Activated CD4-positive, alpha-beta T cell treated with anti-CD3 and anti-CD28 coated beads for 36 hours (primary cell): Measurements from ENCODE around the gene KLHDC3. TPM values are rescaled to one million over a fixed set of nuclear protein-coding genes. Genes with fewer than 3 reads are reported as not detected.
"Not testable (repeated sequence)": the region's sequence is repeated elsewhere in the genome, so short reads cannot be mapped to it uniquely, and the experiment has no call there.

Source experiments
- ATAC-seq: fragments of 200-7000 bp; cut with Tn5 transposase; one replicate; pipeline ENCODE4 v1.10.0; 2021; ENCODE audit warnings: mild to moderate bottlenecking, moderate library complexity
- CTCF ChIA-PET: fragments of 350-600 bp; sonication (Branson Sonifier 250); formaldehyde crosslinking; loops from one replicate; lab custom pipeline; 2021; ENCODE audit warnings: antibody characterized with exemption; lab: Charles Lee
- POLR2A ChIA-PET: fragments of 350-600 bp; sonication (Branson Sonifier 250); formaldehyde crosslinking; loops from one replicate; lab custom pipeline; 2021; ENCODE audit warnings: antibody characterized with exemption, inconsistent platforms; lab: Charles Lee
- DNase-seq: peaks from one replicate; pipeline ENCODE4 v3.0.0-alpha.2; 2020
- H3K27ac Mint-ChIP-seq: one replicate; pipeline ENCODE4 v1.8.0; 2021; ENCODE audit warnings: mixed read lengths
- H3K27me3 Mint-ChIP-seq: one replicate; pipeline ENCODE4 v1.8.0; 2021; ENCODE audit warnings: mixed read lengths
- H3K36me3 Mint-ChIP-seq: one replicate; pipeline ENCODE4 v1.8.0; 2021; ENCODE audit warnings: low read depth, mixed read lengths
- H3K4me1 Mint-ChIP-seq: one replicate; pipeline ENCODE4 v1.8.0; 2021; ENCODE audit warnings: mixed read lengths
- H3K4me3 Mint-ChIP-seq: one replicate; pipeline ENCODE4 v1.8.0; 2021; ENCODE audit warnings: mild to moderate bottlenecking, moderate library complexity, mixed read lengths
- H3K9me3 Mint-ChIP-seq: one replicate; pipeline ENCODE4 v1.8.0; 2021; ENCODE audit warnings: low read depth, mixed read lengths
- intact Hi-C, 2 experiments: fragments of 100-400 bp; cut with DNase I in 1 of 2; cut with micrococcal nuclease in 1 of 2; formaldehyde crosslinking; loops; one replicate each; pipeline versions ENCODE4 v1.14.2 to v1.15.1; 2022 to 2024; cut with DNase I, micrococcal nuclease
- total RNA-seq, 2 experiments: library from RNA; stranded (reverse); gene quantifications; one replicate each; pipeline ENCODE4 v1.2.3, GENCODE V29; 2021

The KLHDC3 gene
- total RNA-seq, 2 experiments from 2014 or later: 58.3 to 65.2 TPM

- peaks cover 39% of the 10 kb centered on the region for H3K4me1 Mint-ChIP-seq
- no peak for DNase-seq
- H3K27me3 Mint-ChIP-seq: no peaks in the 10 kb centered on the region
- ChIA-PET POLR2A (no interaction called here), CTCF (interaction anchor here (1.4 to 1.8 kb wide), 2 partner anchors 25 to 47 kb away, joined by 5 read pairs; no protein-coding TSS in a partner anchor)
- H3K9me3 Mint-ChIP-seq: no peaks in the 10 kb centered on the region
- peaks cover 15% of the 10 kb centered on the region for H3K36me3 Mint-ChIP-seq
- intact Hi-C loops: no loop called here
- H3K4me3 Mint-ChIP-seq: no peak overlapping the region
- ATAC-seq: no peak
- no peak overlapping the region for H3K27ac Mint-ChIP-seq
These were observed 26.3 kb upstream of the KLHDC3 start for GRCh38 chr6:42987533-42988451.

GRCh38 chr6:42988486-42989020 lies 25.5 kb upstream of the KLHDC3 start:
- no peak overlapping the region for H3K4me3 Mint-ChIP-seq
- peaks cover 38% of the 10 kb centered on the region for H3K4me1 Mint-ChIP-seq
- peaks cover 15% of the 10 kb centered on the region for H3K36me3 Mint-ChIP-seq
- POLR2A ChIA-PET: no interaction called here
- CTCF ChIA-PET: interaction anchor here (1.4 to 1.8 kb wide), 2 partner anchors 24 to 48 kb away, joined by 5 read pairs; no protein-coding TSS in a partner anchor
- H3K9me3 Mint-ChIP-seq: no peaks in the 10 kb centered on the region
- no peak overlapping the region for H3K27ac Mint-ChIP-seq
- H3K27me3 Mint-ChIP-seq: no peaks in the 10 kb centered on the region
- intact Hi-C loops: no loop called here
- DNase-seq: no peak
- ATAC-seq: no peak

- intact Hi-C loops: no loop called here
- no peaks in the 10 kb centered on the region for H3K9me3 Mint-ChIP-seq
- no peak for ATAC-seq
- H3K27ac Mint-ChIP-seq: no peak overlapping the region
- ChIA-PET POLR2A (no interaction called here), CTCF (no interaction called here)
- DNase-seq: no peak
- no peak overlapping the region for H3K4me3 Mint-ChIP-seq
- peaks cover 15% of the 10 kb centered on the region for H3K36me3 Mint-ChIP-seq
- peaks cover 33% of the 10 kb centered on the region for H3K4me1 Mint-ChIP-seq
- H3K27me3 Mint-ChIP-seq: no peaks in the 10 kb centered on the region
These were observed 24.1 kb upstream of the KLHDC3 start for GRCh38 chr6:42989923-42990322.

- ChIA-PET POLR2A (interaction anchor here (0.6 kb wide), 1 partner anchor 64 kb away, joined by 3 read pairs; the partner anchor contains the start of gene CNPY3), CTCF (interaction anchor here (0.6 kb wide), 1 partner anchor 111 kb away, joined by 4 read pairs; no protein-coding TSS in a partner anchor)
- intact Hi-C loops: no loop called here
- DNase-seq: no peak
- peaks cover 3% of the 10 kb centered on the region for H3K4me1 Mint-ChIP-seq
- no peaks in the 10 kb centered on the region for H3K27me3 Mint-ChIP-seq
- H3K9me3 Mint-ChIP-seq: no peaks in the 10 kb centered on the region
- no peak overlapping the region for H3K4me3 Mint-ChIP-seq
- no peak overlapping the region for H3K27ac Mint-ChIP-seq
- peaks cover 9% of the 10 kb centered on the region for H3K36me3 Mint-ChIP-seq
- no peak for ATAC-seq
These were observed 20.6 kb upstream of the KLHDC3 start for GRCh38 chr6:42993445-42993844.

- intact Hi-C loops: no loop called here
- Mint-ChIP-seq H3K4me1 (peaks cover 2% of the 10 kb centered on the region), H3K27ac (no peak overlapping the region), H3K27me3 (no peaks in the 10 kb centered on the region), H3K36me3 (peaks cover 2% of the 10 kb centered on the region), H3K9me3 (no peaks in the 10 kb centered on the region), H3K4me3 (no peak overlapping the region)
- POLR2A ChIA-PET: interaction anchor here (0.7 to 1.5 kb wide), 2 partner anchors 18 to 149 kb away, joined by 4 to 7 read pairs; partner anchors contain the start of genes KLHDC3 and MEA1
- CTCF ChIA-PET: interaction anchor here (1.0 to 1.1 kb wide), 2 partner anchors 10 to 95 kb away, joined by 4 read pairs; no protein-coding TSS in a partner anchor
- ATAC-seq: no peak
- no peak for DNase-seq
These were observed 17.5 kb upstream of the KLHDC3 start for GRCh38 chr6:42996513-42996912.

- H3K36me3 Mint-ChIP-seq, H3K4me1 Mint-ChIP-seq, H3K9me3 Mint-ChIP-seq, H3K4me3 Mint-ChIP-seq, DNase-seq, ATAC-seq, H3K27me3 Mint-ChIP-seq, H3K27ac Mint-ChIP-seq, intact Hi-C loops: not testable (repeated sequence)
- POLR2A ChIA-PET: interaction anchor here (1.5 kb wide), 1 partner anchor 16 kb away, joined by 4 read pairs; the partner anchor contains the start of genes KLHDC3 and MEA1
- CTCF ChIA-PET: interaction anchor here (1.3 kb wide), 1 partner anchor 146 kb away, joined by 3 read pairs; no protein-coding TSS in a partner anchor
These were observed 15.8 kb upstream of the KLHDC3 start for GRCh38 chr6:42998205-42998604.

GRCh38 chr6:43001843-43002242 lies 12.2 kb upstream of the KLHDC3 start:
- CTCF ChIA-PET: interaction anchor here (0.7 to 1.4 kb wide), 3 partner anchors 11 to 16 kb away, joined by 3 to 4 read pairs (median 3); partner anchors contain the start of gene KLHDC3
- no peaks in the 10 kb centered on the region for H3K27me3 Mint-ChIP-seq

GRCh38 chr6:43005844-43006243 lies 8.2 kb upstream of the KLHDC3 start:
- H3K27me3 Mint-ChIP-seq: no peaks in the 10 kb centered on the region
- H3K4me3 Mint-ChIP-seq: no peak overlapping the region
- no peak for DNase-seq
- no peaks in the 10 kb centered on the region for H3K9me3 Mint-ChIP-seq
- ChIA-PET CTCF (interaction anchor here (0.7 to 5.8 kb wide), 3 partner anchors 9 to 138 kb away, joined by 3 to 32 read pairs (median 4); no protein-coding TSS in a partner anchor), POLR2A (no interaction called here)
- no peak for ATAC-seq
- peaks cover 30% of the 10 kb centered on the region for H3K36me3 Mint-ChIP-seq
- intact Hi-C loops: no loop called here
- peaks cover 3% of the 10 kb centered on the region for H3K4me1 Mint-ChIP-seq
- H3K27ac Mint-ChIP-seq: peak overlapping the region; percentile 47

More at GRCh38 chr6:43001843-43002242, 12.2 kb upstream of the KLHDC3 start:
- intact Hi-C loops: no loop called here
- DNase-seq: no peak
- Mint-ChIP-seq H3K4me1 (peaks cover 3% of the 10 kb centered on the region), H3K27ac (no peak overlapping the region), H3K9me3 (no peaks in the 10 kb centered on the region), H3K36me3 (peaks cover 8% of the 10 kb centered on the region), H3K4me3 (no peak overlapping the region)
- no peak for ATAC-seq
- POLR2A ChIA-PET: no interaction called here

GRCh38 chr6:43006251-43006650 lies 7.8 kb upstream of the KLHDC3 start:
- DNase-seq (no peak), ATAC-seq (no peak)
- Mint-ChIP-seq H3K36me3 (peaks cover 33% of the 10 kb centered on the region), H3K9me3 (no peaks in the 10 kb centered on the region), H3K4me3 (no peak overlapping the region), H3K27me3 (no peaks in the 10 kb centered on the region), H3K27ac (peak overlapping the region; percentile 47), H3K4me1 (peaks cover 3% of the 10 kb centered on the region)
- CTCF ChIA-PET: interaction anchor here (0.7 to 5.8 kb wide), 3 partner anchors 9 to 137 kb away, joined by 4 to 32 read pairs (median 4); partner anchors contain the start of gene MRPL2
- POLR2A ChIA-PET: no interaction called here
- intact Hi-C loops: no loop called here

GRCh38 chr6:43007126-43007525 lies 6.9 kb upstream of the KLHDC3 start:
- H3K4me3 Mint-ChIP-seq: no peak overlapping the region
- no peaks in the 10 kb centered on the region for H3K27me3 Mint-ChIP-seq
- no peaks in the 10 kb centered on the region for H3K9me3 Mint-ChIP-seq
- no peak for DNase-seq
- H3K27ac Mint-ChIP-seq: no peak overlapping the region
- POLR2A ChIA-PET: interaction anchor here (1.5 kb wide), 1 partner anchor 23 kb away, joined by 4 read pairs; the partner anchor contains the start of gene PPP2R5D
- no peak for ATAC-seq
- CTCF ChIA-PET: interaction anchor here (0.6 to 5.8 kb wide), 6 partner anchors 8 to 271 kb away, joined by 3 to 32 read pairs (median 3); partner anchors contain the start of gene MRPL2
- intact Hi-C loops: no loop called here
- peaks cover 10% of the 10 kb centered on the region for H3K4me1 Mint-ChIP-seq
- peaks cover 39% of the 10 kb centered on the region for H3K36me3 Mint-ChIP-seq

GRCh38 chr6:43009124-43009523 lies 4.9 kb upstream of the KLHDC3 start:
- H3K27me3 Mint-ChIP-seq: no peaks in the 10 kb centered on the region
- ATAC-seq (no peak), DNase-seq (peak; percentile 66)
- peaks cover 22% of the 10 kb centered on the region for H3K4me1 Mint-ChIP-seq
- POLR2A ChIA-PET: interaction anchor here (0.6 kb wide), 1 partner anchor 1185 kb away, joined by 3 read pairs; no protein-coding TSS in a partner anchor
- no peak overlapping the region for H3K4me3 Mint-ChIP-seq
- H3K27ac Mint-ChIP-seq: no peak overlapping the region
- CTCF ChIA-PET: interaction anchor here (0.7 to 5.8 kb wide), 4 partner anchors 25 to 275 kb away, joined by 3 to 32 read pairs (median 4); no protein-coding TSS in a partner anchor
- intact Hi-C loops: loop anchor here in 1 of 2 experiments (1.0 kb wide), 1 partner anchor 134 kb away; no protein-coding TSS in a partner anchor
- H3K9me3 Mint-ChIP-seq: no peaks in the 10 kb centered on the region
- peaks cover 53% of the 10 kb centered on the region for H3K36me3 Mint-ChIP-seq
